Measurements from ENCODE around the gene WDR89. TPM values are rescaled to one million over a fixed set of nuclear protein-coding genes. Genes with fewer than 3 reads are reported as not detected.
"Not testable (repeated sequence)": the region's sequence is repeated elsewhere in the genome, so short reads cannot be mapped to it uniquely, and the experiment has no call there.

The WDR89 gene
- polyA plus RNA-seq, 2 of the 4 experiments (the other 2 are of a cell fraction), result 15.1 to 20.9 TPM

DNA sequence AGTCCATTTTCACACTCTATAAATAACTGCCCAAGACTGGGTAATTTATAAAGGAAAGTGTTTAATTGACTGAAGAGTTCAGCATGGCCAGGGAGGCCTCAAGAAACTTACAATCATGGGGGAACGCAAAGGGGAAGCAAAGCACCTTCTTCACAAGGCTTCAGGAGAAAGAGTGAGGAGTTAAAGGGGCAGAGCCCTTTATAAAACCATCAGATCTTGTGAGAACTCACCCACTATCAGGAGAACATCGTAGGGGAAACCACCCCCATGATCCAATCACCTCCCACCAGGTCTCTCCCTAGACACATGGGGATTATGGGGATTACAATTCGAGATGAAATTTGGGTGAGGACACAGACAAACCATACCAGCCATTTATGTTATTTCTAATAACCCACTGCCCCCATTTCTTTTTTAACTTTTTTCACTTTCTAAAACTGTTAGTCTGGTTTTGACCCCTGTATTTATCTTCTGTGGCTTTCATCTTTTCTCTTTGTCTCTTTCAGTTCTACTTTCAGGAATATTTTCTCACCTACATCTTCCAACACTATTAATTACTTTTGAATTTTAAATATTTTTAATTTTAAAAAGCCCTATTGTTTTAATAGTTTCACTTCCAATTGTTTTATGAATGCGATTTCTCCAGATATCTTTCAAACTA lies 44.5 kb downstream of the WDR89 start:
- DNase-seq (ENCODE audit: low read depth in 1 of 2, low spot score in 1 of 2) (no peak), ATAC-seq (no peak), FAIRE-seq (no peak)
- POLR2A ChIA-PET, result no interaction called here
- Histone ChIP-seq H3K4me1 (no peaks in the 10 kb centered on the region), H3K4me3 (no peak overlapping the region), H3K4me2 (no peak overlapping the region), H3K27ac (no peak overlapping the region), H3K9me3 (peaks cover 24% of the 10 kb centered on the region)
- TF ChIP-seq ZSCAN20 (CRISPR knock-in tag; IDR thresholded peaks at IDR 0.05) (no peak), NR3C1 (IDR thresholded peaks at IDR 0.05) (no peak), TP53 (CRISPR knock-in tag; IDR thresholded peaks at IDR 0.05) (no peak), MYC (IDR thresholded peaks at IDR 0.05; ENCODE audit: borderline replicate concordance, low read length) (no peak), MAFK (IDR thresholded peaks at IDR 0.05; ENCODE audit: partially characterized antibody) (no peak), POLR2A (IDR thresholded peaks at IDR 0.05; ENCODE audit: low read length) (no peak), FOXS1 (CRISPR knock-in tag; IDR thresholded peaks at IDR 0.05) (no peak), PHF8 (IDR thresholded peaks at IDR 0.05; ENCODE audit: borderline replicate concordance, low read depth) (no peak), CHD2 (IDR thresholded peaks at IDR 0.05; ENCODE audit: low read length, partially characterized antibody) (no peak), GATA3 (IDR thresholded peaks at IDR 0.05; ENCODE audit: borderline replicate concordance) (no peak), HEYL (CRISPR knock-in tag; IDR thresholded peaks at IDR 0.05) (no peak), MAZ (IDR thresholded peaks at IDR 0.05; ENCODE audit: borderline replicate concordance, low read depth, low read length) (no peak), ZFP36 (IDR thresholded peaks at IDR 0.05; ENCODE audit: borderline replicate concordance, partially characterized antibody) (no peak), JUNB (IDR thresholded peaks at IDR 0.05) (no peak), CEBPB (IDR thresholded peaks at IDR 0.05) (no peak)
- TF ChIP-seq, protein P1, sequence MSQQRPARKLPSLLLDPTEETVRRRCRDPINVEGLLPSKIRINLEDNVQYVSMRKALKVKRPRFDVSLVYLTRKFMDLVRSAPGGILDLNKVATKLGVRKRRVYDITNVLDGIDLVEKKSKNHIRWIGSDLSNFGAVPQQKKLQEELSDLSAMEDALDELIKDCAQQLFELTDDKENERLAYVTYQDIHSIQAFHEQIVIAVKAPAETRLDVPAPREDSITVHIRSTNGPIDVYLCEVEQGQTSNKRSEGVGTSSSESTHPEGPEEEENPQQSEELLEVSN (IDR thresholded peaks at IDR 0.05; ENCODE audit: borderline replicate concordance, low read depth), result no peak
- CTCF ChIA-PET, result no interaction called here
- 90% methylated on average over 4 of the region's 4 CpGs for WGBS (ENCODE audit: missing lambda C conversion rate)

DNA sequence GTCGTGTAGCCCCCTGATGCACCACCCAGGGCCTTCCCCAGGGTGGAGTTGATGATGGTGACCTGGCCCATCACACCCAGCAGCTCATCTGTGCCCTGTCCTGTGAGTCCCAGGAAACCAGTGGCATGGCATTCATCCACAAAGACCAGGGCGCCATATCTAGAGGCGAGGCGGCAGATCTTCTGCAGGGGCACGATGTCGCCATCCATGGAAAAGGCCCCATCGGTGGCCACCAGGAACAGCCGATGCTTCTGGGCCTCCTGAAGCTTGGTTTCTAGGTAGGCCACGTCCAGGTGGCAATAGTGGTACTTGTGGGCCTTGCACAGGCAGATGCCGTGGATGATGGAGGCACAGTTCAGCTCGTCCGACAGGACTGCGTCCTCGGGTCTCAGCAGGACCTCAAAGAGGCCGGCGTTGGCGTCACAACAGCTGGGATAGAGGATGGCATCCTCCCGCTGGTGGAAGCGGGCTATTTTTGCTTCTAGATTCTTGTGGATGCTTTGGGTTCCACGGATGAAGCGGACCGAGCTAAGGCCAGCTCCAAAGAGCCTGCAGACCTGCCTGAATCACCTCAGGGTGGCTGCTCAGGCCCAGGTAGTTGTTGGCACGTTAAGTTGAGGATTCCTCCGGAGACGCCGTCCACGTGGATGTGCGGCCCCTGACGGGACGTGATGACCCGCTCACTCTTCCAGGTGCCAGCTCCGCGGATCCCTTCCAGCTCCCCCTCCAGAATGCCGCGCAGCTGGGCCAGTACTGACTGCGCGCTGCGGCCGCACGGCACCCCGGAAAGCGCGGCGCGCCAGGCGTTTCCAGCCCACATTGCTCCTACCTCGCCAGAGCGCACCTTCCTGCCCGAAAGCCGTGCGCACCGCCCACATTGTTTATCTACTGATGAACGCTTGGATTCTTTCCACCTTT lies 47.0 kb downstream of the WDR89 start:
- WGBS (ENCODE audit: missing lambda C conversion rate), result 98% methylated on average over 38 of the region's 53 CpGs
- DNase-seq (ENCODE audit: low read depth in 1 of 2, low spot score in 1 of 2) (no peak), ATAC-seq (no peak; a peak in 1 of 6 replicates), FAIRE-seq (no peak)
- peaks cover 24% of the 10 kb centered on the region for H3K9me3 ChIP-seq
- no peak overlapping the region for H3K4me3 ChIP-seq
- TF ChIP-seq, protein P2, sequence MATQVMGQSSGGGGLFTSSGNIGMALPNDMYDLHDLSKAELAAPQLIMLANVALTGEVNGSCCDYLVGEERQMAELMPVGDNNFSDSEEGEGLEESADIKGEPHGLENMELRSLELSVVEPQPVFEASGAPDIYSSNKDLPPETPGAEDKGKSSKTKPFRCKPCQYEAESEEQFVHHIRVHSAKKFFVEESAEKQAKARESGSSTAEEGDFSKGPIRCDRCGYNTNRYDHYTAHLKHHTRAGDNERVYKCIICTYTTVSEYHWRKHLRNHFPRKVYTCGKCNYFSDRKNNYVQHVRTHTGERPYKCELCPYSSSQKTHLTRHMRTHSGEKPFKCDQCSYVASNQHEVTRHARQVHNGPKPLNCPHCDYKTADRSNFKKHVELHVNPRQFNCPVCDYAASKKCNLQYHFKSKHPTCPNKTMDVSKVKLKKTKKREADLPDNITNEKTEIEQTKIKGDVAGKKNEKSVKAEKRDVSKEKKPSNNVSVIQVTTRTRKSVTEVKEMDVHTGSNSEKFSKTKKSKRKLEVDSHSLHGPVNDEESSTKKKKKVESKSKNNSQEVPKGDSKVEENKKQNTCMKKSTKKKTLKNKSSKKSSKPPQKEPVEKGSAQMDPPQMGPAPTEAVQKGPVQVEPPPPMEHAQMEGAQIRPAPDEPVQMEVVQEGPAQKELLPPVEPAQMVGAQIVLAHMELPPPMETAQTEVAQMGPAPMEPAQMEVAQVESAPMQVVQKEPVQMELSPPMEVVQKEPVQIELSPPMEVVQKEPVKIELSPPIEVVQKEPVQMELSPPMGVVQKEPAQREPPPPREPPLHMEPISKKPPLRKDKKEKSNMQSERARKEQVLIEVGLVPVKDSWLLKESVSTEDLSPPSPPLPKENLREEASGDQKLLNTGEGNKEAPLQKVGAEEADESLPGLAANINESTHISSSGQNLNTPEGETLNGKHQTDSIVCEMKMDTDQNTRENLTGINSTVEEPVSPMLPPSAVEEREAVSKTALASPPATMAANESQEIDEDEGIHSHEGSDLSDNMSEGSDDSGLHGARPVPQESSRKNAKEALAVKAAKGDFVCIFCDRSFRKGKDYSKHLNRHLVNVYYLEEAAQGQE (IDR thresholded peaks at IDR 0.05), result no peak
- no peak for TF ChIP-seq KDM1A (IDR thresholded peaks at IDR 0.05; ENCODE audit: low read depth)
- TF ChIP-seq HOXB5 (CRISPR knock-in tag; IDR thresholded peaks at IDR 0.05), result no peak
- no peak for TF ChIP-seq SREBF2 (IDR thresholded peaks at IDR 0.05)
- TF ChIP-seq RFX5 (IDR thresholded peaks at IDR 0.05), result no peak
- no peak for TF ChIP-seq CHD4 (IDR thresholded peaks at IDR 0.05; ENCODE audit: borderline replicate concordance)
- no peak for TF ChIP-seq BHLHE40 (IDR thresholded peaks at IDR 0.05; ENCODE audit: low read depth, low read length)
- TF ChIP-seq FOSB (CRISPR knock-in tag; IDR thresholded peaks at IDR 0.05), result no peak
- no peak for TF ChIP-seq ZC3H11A (IDR thresholded peaks at IDR 0.05)
- no peak for TF ChIP-seq JUNB (IDR thresholded peaks at IDR 0.05)
- no peak for TF ChIP-seq KDM5A (IDR thresholded peaks at IDR 0.05)
- TF ChIP-seq NPAS2 (CRISPR knock-in tag; IDR thresholded peaks at IDR 0.05; ENCODE audit: borderline replicate concordance), result no peak
- TF ChIP-seq HDAC2 (IDR thresholded peaks at IDR 0.05), result no peak
- no peak for TF ChIP-seq CBX2 (IDR thresholded peaks at IDR 0.05; ENCODE audit: borderline replicate concordance, low read depth)
- no peak for TF ChIP-seq PHF8 (IDR thresholded peaks at IDR 0.05; ENCODE audit: borderline replicate concordance, low read depth)
- TF ChIP-seq JUN (IDR thresholded peaks at IDR 0.05), result no peak
- TF ChIP-seq NR3C1 (IDR thresholded peaks at IDR 0.05), result no peak
- TF ChIP-seq, protein P3, sequence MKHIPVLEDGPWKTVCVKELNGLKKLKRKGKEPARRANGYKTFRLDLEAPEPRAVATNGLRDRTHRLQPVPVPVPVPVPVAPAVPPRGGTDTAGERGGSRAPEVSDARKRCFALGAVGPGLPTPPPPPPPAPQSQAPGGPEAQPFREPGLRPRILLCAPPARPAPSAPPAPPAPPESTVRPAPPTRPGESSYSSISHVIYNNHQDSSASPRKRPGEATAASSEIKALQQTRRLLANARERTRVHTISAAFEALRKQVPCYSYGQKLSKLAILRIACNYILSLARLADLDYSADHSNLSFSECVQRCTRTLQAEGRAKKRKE (CRISPR knock-in tag; IDR thresholded peaks at IDR 0.05; ENCODE audit: low read depth), result no peak
- TF ChIP-seq RCOR1 (IDR thresholded peaks at IDR 0.05; ENCODE audit: low read depth, low read length), result no peak
- H3K27ac ChIP-seq, result no peak overlapping the region
- H3K4me1 ChIP-seq, result no peaks in the 10 kb centered on the region
- ChIA-PET POLR2A (no interaction called here), CTCF (interaction anchor here (0.6 to 1.4 kb wide), 6 partner anchors 9 to 206 kb away, joined by 3 to 4 read pairs (median 3); no protein-coding TSS in a partner anchor)
- no peak overlapping the region for H3K4me2 ChIP-seq

DNA sequence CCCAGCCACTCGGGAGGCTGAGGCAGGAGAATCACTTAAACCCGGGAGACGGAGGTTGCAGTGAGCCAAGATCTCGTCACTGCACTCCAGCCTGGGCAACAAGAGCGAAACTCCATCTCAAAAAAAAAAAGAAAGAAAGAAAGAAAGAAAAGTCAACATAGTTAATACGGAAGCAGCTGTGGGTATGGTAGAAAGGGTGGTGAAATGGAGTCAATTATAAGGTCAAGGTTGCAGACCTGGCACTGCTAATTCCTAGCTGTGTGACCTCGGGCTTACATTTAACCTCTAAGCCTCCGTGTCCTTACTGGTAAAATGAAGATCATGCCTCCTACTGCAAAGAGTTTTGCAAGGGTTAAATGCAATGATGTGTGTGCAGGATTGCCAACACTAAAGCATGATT lies 58.6 kb downstream of the WDR89 start:
- H3K4me1 ChIP-seq; H3K9me3 ChIP-seq; H3K27ac ChIP-seq; H3K4me3 ChIP-seq; DNase-seq (ENCODE audit: low read depth in 1 of 2, low spot score in 1 of 2); ATAC-seq; H3K4me2 ChIP-seq; POLR2A ChIA-PET; FAIRE-seq: not testable (repeated sequence)
- CTCF ChIA-PET, result interaction anchor here (0.6 kb wide), 1 partner anchor 211 kb away, joined by 3 read pairs; no protein-coding TSS in a partner anchor
- WGBS (ENCODE audit: missing lambda C conversion rate), result 79% methylated on average over 8 of the region's 8 CpGs
